ENCODE measurements around the gene TGM6.

- no peak for TF ChIP-seq OSR1 (CRISPR knock-in tag; IDR thresholded peaks at IDR 0.05)
- TF ChIP-seq RARB (CRISPR knock-in tag; IDR thresholded peaks at IDR 0.05): no peak
- no peak for TF ChIP-seq ZFP30 (CRISPR knock-in tag; IDR thresholded peaks at IDR 0.05)
- no peak for TF ChIP-seq TOX (CRISPR knock-in tag; IDR thresholded peaks at IDR 0.05; ENCODE audit: borderline replicate concordance)
Observed at GRCh38 chr20:2402271-2402980, 21.7 kb downstream of the TGM6 start.

All from SK-N-SH treated with all-trans-retinoic acid at 6 μM for 48 hours (cell line).